COLO668 (cell line): Measurements from ENCODE around the gene GNAI3.

Source experiments
- DNase-seq: peaks from one replicate; lab custom pipeline; 2025; ENCODE audit not compliant: unreplicated experiment; lab: John Stamatoyannopoulos, UW

Gene GNAI3

GRCh38 chr1:109634771-109635750, 86.6 kb downstream of the GNAI3 start:
- no peak for DNase-seq

- no peak for DNase-seq
These were observed 87.4 kb downstream of the GNAI3 start for GRCh38 chr1:109635862-109636200.

- DNase-seq, result no peak
These were observed 88.0 kb downstream of the GNAI3 start for GRCh38 chr1:109636201-109636952.

- DNase-seq, result no peak
These were observed 89.0 kb downstream of the GNAI3 start for GRCh38 chr1:109637446-109637845.

- no peak for DNase-seq
These were observed 90.8 kb downstream of the GNAI3 start for GRCh38 chr1:109639063-109639840.

- no peak for DNase-seq
These were observed 91.4 kb downstream of the GNAI3 start for GRCh38 chr1:109639841-109640184.

- DNase-seq, result peak; percentile 82
These were observed 92.0 kb downstream of the GNAI3 start for GRCh38 chr1:109640285-109640865.

- DNase-seq, result no peak
These were observed 92.8 kb downstream of the GNAI3 start for GRCh38 chr1:109641078-109641740.

GRCh38 chr1:109641861-109642260, 93.4 kb downstream of the GNAI3 start:
- no peak for DNase-seq

- DNase-seq, result no peak
These were observed 94.2 kb downstream of the GNAI3 start for GRCh38 chr1:109642626-109643025.

- peak; percentile 84 for DNase-seq
These were observed 95.2 kb downstream of the GNAI3 start for GRCh38 chr1:109643385-109644230.

- no peak for DNase-seq
These were observed 96.3 kb downstream of the GNAI3 start for GRCh38 chr1:109644670-109645069.

GRCh38 chr1:109649491-109649914, 101.1 kb downstream of the GNAI3 start:
- no peak for DNase-seq

- no peak for DNase-seq
These were observed 102.2 kb downstream of the GNAI3 start for GRCh38 chr1:109650609-109651008.

GRCh38 chr1:109652402-109652801, 104.0 kb downstream of the GNAI3 start:
- no peak for DNase-seq

- no peak for DNase-seq
These were observed 104.9 kb downstream of the GNAI3 start for GRCh38 chr1:109653306-109653705.

GRCh38 chr1:109654519-109654918, 106.1 kb downstream of the GNAI3 start:
- DNase-seq, result no peak

GRCh38 chr1:109655615-109656519, 107.5 kb downstream of the GNAI3 start, which contains the start of gene GSTM4:
GSTM4 (plus strand) TSS chr1:109656099; CDS start chr1:109656390, 291 bp downstream.
- DNase-seq, result peak; percentile 72
